DMS153 (cell line): Measurements from ENCODE around the gene MGST2.
"Not testable (repeated sequence)": the region's sequence is repeated elsewhere in the genome, so short reads cannot be mapped to it uniquely, and the experiment has no call there.

ENCODE experiments used
- DNase-seq: peaks from one replicate; lab custom pipeline; 2025; lab: John Stamatoyannopoulos, UW

The MGST2 gene

GRCh38 chr4:139669890-139670289 lies 4.3 kb downstream of the MGST2 start:
- no peak for DNase-seq

- no peak for DNase-seq
Observed at GRCh38 chr4:139670775-139671174, 5.2 kb downstream of the MGST2 start.

- no peak for DNase-seq
Observed at GRCh38 chr4:139672215-139672614, 6.6 kb downstream of the MGST2 start.

GRCh38 chr4:139672732-139673131 lies 7.1 kb downstream of the MGST2 start:
- DNase-seq, result no peak

GRCh38 chr4:139674875-139675550 lies 9.4 kb downstream of the MGST2 start:
- DNase-seq, result no peak

GRCh38 chr4:139675651-139676050 lies 10.0 kb downstream of the MGST2 start:
- no peak for DNase-seq

GRCh38 chr4:139676365-139676764 lies 10.7 kb downstream of the MGST2 start:
- no peak for DNase-seq

- no peak for DNase-seq
Observed at GRCh38 chr4:139676913-139677585, 11.4 kb downstream of the MGST2 start.

- no peak for DNase-seq
Observed at GRCh38 chr4:139682309-139682708, 16.7 kb downstream of the MGST2 start.

GRCh38 chr4:139682741-139683151 lies 17.1 kb downstream of the MGST2 start:
- DNase-seq, result no peak

- no peak for DNase-seq
Observed at GRCh38 chr4:139684351-139684750, 18.7 kb downstream of the MGST2 start.

- DNase-seq, result no peak
Observed at GRCh38 chr4:139685180-139685579, 19.6 kb downstream of the MGST2 start.

GRCh38 chr4:139686130-139686529 lies 20.5 kb downstream of the MGST2 start:
- no peak for DNase-seq

GRCh38 chr4:139686988-139687387 lies 21.4 kb downstream of the MGST2 start:
- no peak for DNase-seq

- no peak for DNase-seq
Observed at GRCh38 chr4:139689093-139689722, 23.6 kb downstream of the MGST2 start.

GRCh38 chr4:139690419-139690818 lies 24.8 kb downstream of the MGST2 start:
- DNase-seq, result no peak

- no peak for DNase-seq
Observed at GRCh38 chr4:139692309-139693012, 26.8 kb downstream of the MGST2 start.

- no peak for DNase-seq
Observed at GRCh38 chr4:139694522-139695107, 29.0 kb downstream of the MGST2 start.

GRCh38 chr4:139696491-139696890 lies 30.9 kb downstream of the MGST2 start:
- no peak for DNase-seq

GRCh38 chr4:139698167-139698925 lies 32.7 kb downstream of the MGST2 start:
- DNase-seq, result not testable (repeated sequence)

- no peak for DNase-seq
Observed at GRCh38 chr4:139700568-139700967, 34.9 kb downstream of the MGST2 start.
